Neural cell (in vitro differentiated cells): Measurements from ENCODE around the gene NHEJ1. TPM values are rescaled to one million over a fixed set of nuclear protein-coding genes. Genes with fewer than 3 reads are reported as not detected.

Source experiments
- H2AFZ ChIP-seq: fragments of 200-600, 300-800 bp; sonication (generic), shearing (Covaris generic); 2 replicates; pipeline ENCODE4 v1.6.0; 2014; ENCODE audit warnings: low read depth, mild to moderate bottlenecking, antibody characterized with exemption, low read length, moderate library complexity
- H3F3A ChIP-seq: fragments of 200-600 bp; shearing (Covaris generic); 2 replicates; pipeline ENCODE4 v1.6.1; 2016; ENCODE audit warnings: mild to moderate bottlenecking, moderate library complexity, mixed read lengths, antibody characterized with exemption, low read length; ENCODE audit not compliant: insufficient read depth, poor library complexity, severe bottlenecking
- H3K27ac ChIP-seq: fragments of 200-600, 300-800 bp; sonication (generic), shearing (Covaris generic); 2 replicates; pipeline ENCODE4 v1.5.1; 2014; ENCODE audit warnings: mild to moderate bottlenecking, low read length, moderate library complexity
- H3K27me3 ChIP-seq: fragments of 300-800, 200-600 bp; sonication (generic), shearing (Covaris generic); 2 replicates; pipeline ENCODE4 v1.6.0; 2014; ENCODE audit warnings: mild to moderate bottlenecking, low read depth, low read length, moderate library complexity; ENCODE audit not compliant: insufficient read depth
- H3K36me3 ChIP-seq: fragments of 300-800, 200-600 bp; sonication (generic), shearing (Covaris generic); 2 replicates; pipeline ENCODE4 v1.5.1; 2014; ENCODE audit warnings: mild to moderate bottlenecking, antibody characterized with exemption, low read length, moderate library complexity; ENCODE audit not compliant: insufficient read depth
- H3K4me2 ChIP-seq: fragments of 300-800, 200-600 bp; sonication (generic), shearing (Covaris generic); 2 replicates; pipeline ENCODE4 v1.6.0; 2014; ENCODE audit warnings: mild to moderate bottlenecking, low read length
- H3K4me3 ChIP-seq: fragments of 300-800, 200-600 bp; sonication (generic), shearing (Covaris generic); 2 replicates; pipeline ENCODE4 v1.5.1; 2014; ENCODE audit warnings: mild to moderate bottlenecking, low read length, moderate library complexity
- H3K79me2 ChIP-seq: fragments of 200-600 bp; shearing (Covaris generic); replicated peaks from 2 replicates; pipeline ENCODE4 v1.6.0; 2014; ENCODE audit warnings: mild to moderate bottlenecking, low read length, moderate library complexity; ENCODE audit not compliant: insufficient read depth
- H3K9ac ChIP-seq: fragments of 300-800, 200-600 bp; sonication (generic), shearing (Covaris generic); 2 replicates; pipeline ENCODE4 v1.6.1; 2016; ENCODE audit warnings: mild to moderate bottlenecking, low read length, mixed read lengths
- H3K9me2 ChIP-seq: fragments of 200-600 bp; shearing (Covaris generic); 2 replicates; pipeline ENCODE4 v1.6.1; 2016; ENCODE audit warnings: mild to moderate bottlenecking, low read length, mixed read lengths; ENCODE audit not compliant: insufficient read depth
- H3K9me3 ChIP-seq: fragments of 200-600, 300-800 bp; sonication (generic), shearing (Covaris generic); 2 replicates; pipeline ENCODE4 v1.6.1; 2016; ENCODE audit warnings: mild to moderate bottlenecking, mixed run types, low read length, moderate library complexity, mixed read lengths
- H4K20me1 ChIP-seq: fragments of 200-600 bp; shearing (Covaris generic); 2 replicates; pipeline ENCODE4 v1.6.1; 2016; ENCODE audit warnings: mild to moderate bottlenecking, mixed run types; ENCODE audit not compliant: insufficient read depth
- EP300 ChIP-seq: fragments of 450-650 bp; conservative IDR thresholded peaks from 2 replicates; pipeline ENCODE4 v1.6.1; 2014; ENCODE audit warnings: antibody characterized with exemption, mild to moderate bottlenecking, moderate library complexity; ENCODE audit not compliant: poor library complexity, severe bottlenecking
- EZH2 ChIP-seq: fragments of 200-600, 300-800 bp; shearing (Covaris generic), sonication (generic); IDR thresholded peaks from 2 replicates; pipeline ENCODE4 v1.6.1; 2014; ENCODE audit warnings: antibody characterized with exemption, low read length, borderline replicate concordance, mild to moderate bottlenecking; ENCODE audit not compliant: insufficient read depth, poor library complexity, severe bottlenecking
- MXI1 ChIP-seq: fragments of 450-650 bp; conservative IDR thresholded peaks from 2 replicates; pipeline ENCODE4 v1.6.1; 2014; ENCODE audit warnings: antibody characterized with exemption, mild to moderate bottlenecking; ENCODE audit not compliant: poor library complexity, severe bottlenecking
- POLR2AphosphoS5 ChIP-seq: IDR thresholded peaks from 2 replicates; pipeline ENCODE4 v1.6.1; 2012
- RAD21 ChIP-seq: fragments of 450-650 bp; conservative IDR thresholded peaks from 2 replicates; pipeline ENCODE4 v1.6.1; 2014; ENCODE audit warnings: antibody characterized with exemption, mild to moderate bottlenecking, moderate library complexity
- SMC3 ChIP-seq: fragments of 450-650 bp; conservative IDR thresholded peaks from 2 replicates; pipeline ENCODE4 v1.6.1; 2014; ENCODE audit warnings: antibody characterized with exemption, mild to moderate bottlenecking, moderate library complexity; ENCODE audit not compliant: poor library complexity
- TAF1 ChIP-seq: IDR thresholded peaks from 2 replicates; pipeline ENCODE4 v1.6.1; 2012; ENCODE audit warnings: low read depth
- polyA plus RNA-seq: library from polyadenylated mRNA; depleted of rRNA; stranded (reverse); fragments of >200 nt; gene quantifications from 2 replicates; pipeline ENCODE4 v1.2.3, GENCODE V29; 2014
- TF ChIP-seq, protein P1 (sequence below): IDR thresholded peaks from 2 replicates; pipeline ENCODE4 v1.6.1; 2012; ENCODE audit warnings: borderline replicate concordance
- TF ChIP-seq, protein P2 (sequence below): fragments of 450-650 bp; IDR thresholded peaks from 2 replicates; pipeline ENCODE4 v1.5.1; 2014; ENCODE audit warnings: antibody characterized with exemption, mild to moderate bottlenecking, moderate library complexity; ENCODE audit not compliant: poor library complexity, severe bottlenecking

NHEJ1 gene
- polyA plus RNA-seq, 1 donor from 2014 or later = 12.7 TPM

DNA sequence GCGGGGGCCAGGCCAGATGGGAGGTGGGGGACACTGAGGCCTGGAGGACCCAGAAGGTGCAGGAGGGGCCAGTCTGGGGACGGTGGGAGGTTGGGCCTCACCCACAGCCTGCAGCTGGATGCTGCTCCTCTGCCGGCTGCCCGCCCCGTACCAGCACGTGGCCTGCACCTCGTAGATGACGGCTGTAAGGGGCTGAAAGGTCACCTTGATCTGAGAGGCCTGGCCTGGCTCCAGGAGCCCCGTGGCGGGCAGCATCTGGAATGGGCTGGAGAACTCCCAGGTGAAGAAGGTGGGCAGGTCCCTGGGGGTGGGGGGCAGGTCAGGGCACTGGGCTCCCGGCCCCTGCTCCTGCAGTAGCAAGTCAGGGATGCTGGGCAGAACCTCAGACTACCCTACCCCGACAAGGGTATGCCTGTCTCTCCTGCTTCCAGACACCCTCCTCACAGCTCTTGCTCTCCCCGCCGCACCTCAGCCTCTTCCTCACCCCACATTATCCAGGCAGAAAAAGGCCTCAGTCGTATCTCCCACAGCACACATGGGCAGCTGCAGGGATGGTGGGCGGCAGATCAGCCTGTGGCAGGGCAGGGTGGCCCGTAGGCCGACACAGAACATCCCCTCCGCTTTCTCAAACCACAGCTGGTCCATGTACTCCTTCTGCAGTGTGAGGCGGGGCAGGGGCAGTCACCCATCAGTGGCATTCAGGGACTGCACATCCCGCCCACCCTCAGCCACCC lies 129.4 kb downstream of the NHEJ1 start:
- no peaks in the 10 kb centered on the region for H3K36me3 ChIP-seq
- TF ChIP-seq RAD21 = no peak
- no peak for TF ChIP-seq TAF1
- no peak for TF ChIP-seq EP300
- TF ChIP-seq SMC3 = no peak
- TF ChIP-seq POLR2AphosphoS5 = no peak
- TF ChIP-seq MXI1 = no peak
- TF ChIP-seq, protein P1, sequence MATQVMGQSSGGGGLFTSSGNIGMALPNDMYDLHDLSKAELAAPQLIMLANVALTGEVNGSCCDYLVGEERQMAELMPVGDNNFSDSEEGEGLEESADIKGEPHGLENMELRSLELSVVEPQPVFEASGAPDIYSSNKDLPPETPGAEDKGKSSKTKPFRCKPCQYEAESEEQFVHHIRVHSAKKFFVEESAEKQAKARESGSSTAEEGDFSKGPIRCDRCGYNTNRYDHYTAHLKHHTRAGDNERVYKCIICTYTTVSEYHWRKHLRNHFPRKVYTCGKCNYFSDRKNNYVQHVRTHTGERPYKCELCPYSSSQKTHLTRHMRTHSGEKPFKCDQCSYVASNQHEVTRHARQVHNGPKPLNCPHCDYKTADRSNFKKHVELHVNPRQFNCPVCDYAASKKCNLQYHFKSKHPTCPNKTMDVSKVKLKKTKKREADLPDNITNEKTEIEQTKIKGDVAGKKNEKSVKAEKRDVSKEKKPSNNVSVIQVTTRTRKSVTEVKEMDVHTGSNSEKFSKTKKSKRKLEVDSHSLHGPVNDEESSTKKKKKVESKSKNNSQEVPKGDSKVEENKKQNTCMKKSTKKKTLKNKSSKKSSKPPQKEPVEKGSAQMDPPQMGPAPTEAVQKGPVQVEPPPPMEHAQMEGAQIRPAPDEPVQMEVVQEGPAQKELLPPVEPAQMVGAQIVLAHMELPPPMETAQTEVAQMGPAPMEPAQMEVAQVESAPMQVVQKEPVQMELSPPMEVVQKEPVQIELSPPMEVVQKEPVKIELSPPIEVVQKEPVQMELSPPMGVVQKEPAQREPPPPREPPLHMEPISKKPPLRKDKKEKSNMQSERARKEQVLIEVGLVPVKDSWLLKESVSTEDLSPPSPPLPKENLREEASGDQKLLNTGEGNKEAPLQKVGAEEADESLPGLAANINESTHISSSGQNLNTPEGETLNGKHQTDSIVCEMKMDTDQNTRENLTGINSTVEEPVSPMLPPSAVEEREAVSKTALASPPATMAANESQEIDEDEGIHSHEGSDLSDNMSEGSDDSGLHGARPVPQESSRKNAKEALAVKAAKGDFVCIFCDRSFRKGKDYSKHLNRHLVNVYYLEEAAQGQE = no peak
- no peak for TF ChIP-seq EZH2
- TF ChIP-seq, protein P2, sequence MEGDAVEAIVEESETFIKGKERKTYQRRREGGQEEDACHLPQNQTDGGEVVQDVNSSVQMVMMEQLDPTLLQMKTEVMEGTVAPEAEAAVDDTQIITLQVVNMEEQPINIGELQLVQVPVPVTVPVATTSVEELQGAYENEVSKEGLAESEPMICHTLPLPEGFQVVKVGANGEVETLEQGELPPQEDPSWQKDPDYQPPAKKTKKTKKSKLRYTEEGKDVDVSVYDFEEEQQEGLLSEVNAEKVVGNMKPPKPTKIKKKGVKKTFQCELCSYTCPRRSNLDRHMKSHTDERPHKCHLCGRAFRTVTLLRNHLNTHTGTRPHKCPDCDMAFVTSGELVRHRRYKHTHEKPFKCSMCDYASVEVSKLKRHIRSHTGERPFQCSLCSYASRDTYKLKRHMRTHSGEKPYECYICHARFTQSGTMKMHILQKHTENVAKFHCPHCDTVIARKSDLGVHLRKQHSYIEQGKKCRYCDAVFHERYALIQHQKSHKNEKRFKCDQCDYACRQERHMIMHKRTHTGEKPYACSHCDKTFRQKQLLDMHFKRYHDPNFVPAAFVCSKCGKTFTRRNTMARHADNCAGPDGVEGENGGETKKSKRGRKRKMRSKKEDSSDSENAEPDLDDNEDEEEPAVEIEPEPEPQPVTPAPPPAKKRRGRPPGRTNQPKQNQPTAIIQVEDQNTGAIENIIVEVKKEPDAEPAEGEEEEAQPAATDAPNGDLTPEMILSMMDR = no peak
- H3K27me3 ChIP-seq = no peaks in the 10 kb centered on the region

DNA sequence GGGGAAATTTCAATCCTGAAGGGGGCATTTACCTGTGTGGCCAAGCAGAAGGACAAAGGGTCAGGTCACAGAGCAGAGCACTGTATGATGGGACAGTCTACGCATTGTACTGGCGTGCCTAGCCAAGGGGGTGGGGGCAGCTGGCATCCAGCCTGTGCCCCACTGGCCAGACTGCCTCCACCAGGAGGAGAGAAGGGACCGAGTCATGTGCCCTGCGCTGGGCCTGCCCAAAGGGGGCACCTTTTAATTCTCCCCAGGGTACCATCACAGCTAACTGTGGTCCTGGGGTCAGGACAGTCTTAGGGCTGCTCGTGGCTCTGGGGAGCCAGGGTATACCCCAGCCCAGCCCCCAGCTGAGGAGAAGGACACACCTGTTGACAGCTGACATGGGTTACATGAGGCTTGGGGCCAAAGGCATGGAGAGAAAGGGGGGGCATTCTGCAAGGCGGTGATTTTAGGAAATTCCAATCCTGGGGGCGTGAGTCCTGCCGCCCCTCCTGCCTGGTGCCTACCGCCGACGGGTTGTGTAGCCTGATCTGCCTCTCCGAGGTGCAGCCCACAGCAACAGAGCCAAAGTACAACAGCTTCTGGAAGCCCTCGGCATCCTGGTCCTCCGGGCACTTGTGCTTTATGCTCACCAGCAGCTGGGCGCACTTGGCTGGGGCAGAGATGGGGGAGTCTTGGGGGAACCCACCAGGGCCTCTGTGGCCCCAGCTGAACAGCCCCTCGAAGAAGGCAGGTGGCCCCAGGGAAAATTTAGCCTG lies 130.3 kb downstream of the NHEJ1 start:
- no peak overlapping the region for H3K27ac ChIP-seq
- H3K79me2 ChIP-seq = no peaks in the 10 kb centered on the region
- H3F3A ChIP-seq = no peaks in the 10 kb centered on the region
- H3K4me2 ChIP-seq = no peak overlapping the region
- TF ChIP-seq, protein P1 = no peak
- TF ChIP-seq, protein P2 = no peak
- TF ChIP-seq POLR2AphosphoS5 (no peak), SMC3 (no peak), MXI1 (no peak), RAD21 (no peak), EZH2 (no peak), TAF1 (no peak), EP300 (no peak)
- H3K36me3 ChIP-seq = no peaks in the 10 kb centered on the region
- no peaks in the 10 kb centered on the region for H3K27me3 ChIP-seq
- no peak overlapping the region for H2AFZ ChIP-seq
- no peaks in the 10 kb centered on the region for H3K9me2 ChIP-seq
- H3K9me3 ChIP-seq = no peaks in the 10 kb centered on the region
- no peak overlapping the region for H3K4me3 ChIP-seq
- H4K20me1 ChIP-seq = no peaks in the 10 kb centered on the region
- no peak overlapping the region for H3K9ac ChIP-seq

More for the DNA sequence above, 129.4 kb downstream of the NHEJ1 start:
- no peaks in the 10 kb centered on the region for H3K9me3 ChIP-seq
- no peaks in the 10 kb centered on the region for H4K20me1 ChIP-seq
- no peak overlapping the region for H3K4me3 ChIP-seq
- H3K9me2 ChIP-seq = no peaks in the 10 kb centered on the region
- H3K4me2 ChIP-seq = no peak overlapping the region
- no peak overlapping the region for H3K9ac ChIP-seq
- H2AFZ ChIP-seq = no peak overlapping the region
- H3K79me2 ChIP-seq = no peaks in the 10 kb centered on the region
- no peaks in the 10 kb centered on the region for H3F3A ChIP-seq
- no peak overlapping the region for H3K27ac ChIP-seq
